Measurements from ENCODE around the gene DTD2. TPM values are rescaled to one million over a fixed set of nuclear protein-coding genes. Genes with fewer than 3 reads are reported as not detected.

The DTD2 gene
- total RNA-seq, 3 donors from 2014 or later (not counting 1 experiment from before 2014, with no cell fraction given): 6.6 to 11.9 (median 7.4) TPM

DNA sequence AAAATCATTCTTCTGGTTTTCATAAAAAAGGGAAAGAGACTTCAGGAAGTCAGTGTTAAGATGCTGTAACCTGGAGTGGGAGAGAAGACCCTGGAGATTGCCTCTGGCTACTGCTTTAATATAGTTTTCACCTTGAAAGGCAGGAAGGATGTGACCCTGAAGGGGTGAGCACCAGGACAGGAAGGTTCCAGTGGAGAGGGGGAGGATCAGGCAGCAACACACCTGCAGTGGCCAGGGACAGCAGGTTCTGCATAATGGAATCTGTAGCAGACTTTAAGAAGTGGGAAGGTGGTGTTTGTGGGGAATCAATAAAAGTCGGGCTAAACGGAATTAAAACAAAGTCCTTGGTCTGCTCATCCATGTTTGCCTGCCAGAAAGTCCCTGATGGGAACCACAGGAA, 30.6 kb downstream of the DTD2 start:
- H3K9me3 ChIP-seq (ENCODE audit: control insufficient read depth, insufficient read depth, low read length): no peaks in the 10 kb centered on the region
- H3K4me1 Mint-ChIP-seq: no peaks in the 10 kb centered on the region
- no peaks in the 10 kb centered on the region for H3K27me3 ChIP-seq (ENCODE audit: control insufficient read depth, insufficient read depth, low read length)
- DNase-seq: no peak
- H3K9me3 Mint-ChIP-seq: no peaks in the 10 kb centered on the region
- no peak overlapping the region for H3K27ac Mint-ChIP-seq
- H3K4me3 Mint-ChIP-seq: no peak overlapping the region
- H3K27me3 Mint-ChIP-seq (ENCODE audit: low read depth in 2 of 2): no peaks in the 10 kb centered on the region
- H3K36me3 ChIP-seq (ENCODE audit: control insufficient read depth, insufficient read depth, low read length): no peaks in the 10 kb centered on the region
- no peaks in the 10 kb centered on the region for H3K36me3 Mint-ChIP-seq
- ATAC-seq: no peak
- H3K4me1 ChIP-seq (ENCODE audit: control insufficient read depth, insufficient read depth, low read length): no peaks in the 10 kb centered on the region
- TF ChIP-seq, protein P1, sequence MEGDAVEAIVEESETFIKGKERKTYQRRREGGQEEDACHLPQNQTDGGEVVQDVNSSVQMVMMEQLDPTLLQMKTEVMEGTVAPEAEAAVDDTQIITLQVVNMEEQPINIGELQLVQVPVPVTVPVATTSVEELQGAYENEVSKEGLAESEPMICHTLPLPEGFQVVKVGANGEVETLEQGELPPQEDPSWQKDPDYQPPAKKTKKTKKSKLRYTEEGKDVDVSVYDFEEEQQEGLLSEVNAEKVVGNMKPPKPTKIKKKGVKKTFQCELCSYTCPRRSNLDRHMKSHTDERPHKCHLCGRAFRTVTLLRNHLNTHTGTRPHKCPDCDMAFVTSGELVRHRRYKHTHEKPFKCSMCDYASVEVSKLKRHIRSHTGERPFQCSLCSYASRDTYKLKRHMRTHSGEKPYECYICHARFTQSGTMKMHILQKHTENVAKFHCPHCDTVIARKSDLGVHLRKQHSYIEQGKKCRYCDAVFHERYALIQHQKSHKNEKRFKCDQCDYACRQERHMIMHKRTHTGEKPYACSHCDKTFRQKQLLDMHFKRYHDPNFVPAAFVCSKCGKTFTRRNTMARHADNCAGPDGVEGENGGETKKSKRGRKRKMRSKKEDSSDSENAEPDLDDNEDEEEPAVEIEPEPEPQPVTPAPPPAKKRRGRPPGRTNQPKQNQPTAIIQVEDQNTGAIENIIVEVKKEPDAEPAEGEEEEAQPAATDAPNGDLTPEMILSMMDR (IDR thresholded peaks at IDR 0.05): no peak
- no peak overlapping the region for H3K27ac ChIP-seq (ENCODE audit: low read length)
- WGBS (ENCODE audit: insufficient coverage): 100% methylated on average over 2 of the region's 2 CpGs
- H3K4me3 ChIP-seq (ENCODE audit: low read length): no peak overlapping the region
- intact Hi-C loops (cut with micrococcal nuclease): no loop called here

DNA sequence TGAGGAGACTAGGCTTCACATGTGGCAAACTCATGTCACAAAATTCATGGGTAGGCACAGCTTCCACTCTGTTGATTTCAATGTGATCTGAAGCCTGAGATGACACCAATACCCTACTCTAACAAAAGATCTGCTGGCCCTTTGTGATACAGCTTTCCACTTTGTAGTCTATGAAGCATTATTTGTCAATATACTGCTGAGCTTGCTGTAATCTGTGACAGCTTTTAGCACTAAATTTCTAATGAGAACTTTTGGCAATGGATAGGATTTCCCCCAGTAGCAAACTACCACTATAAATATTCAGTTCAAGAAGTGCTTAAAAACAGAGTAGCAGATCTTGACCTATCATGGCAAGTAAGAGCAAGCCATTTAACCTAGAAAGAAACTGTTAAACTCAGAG, 31.4 kb downstream of the DTD2 start:
- Mint-ChIP-seq H3K4me3 (no peak overlapping the region), H3K27me3 (ENCODE audit: low read depth in 2 of 2) (no peaks in the 10 kb centered on the region), H3K36me3 (no peaks in the 10 kb centered on the region), H3K9me3 (no peaks in the 10 kb centered on the region), H3K27ac (no peak overlapping the region), H3K4me1 (peaks cover 5 to 6% of the 10 kb centered on the region in 2 donors)
- H3K4me1 ChIP-seq (ENCODE audit: control insufficient read depth, insufficient read depth, low read length): peaks cover under 1% of the 10 kb centered on the region
- H3K4me3 ChIP-seq (ENCODE audit: low read length): no peak overlapping the region
- TF ChIP-seq, protein P1 (IDR thresholded peaks at IDR 0.05): no peak
- intact Hi-C loops (cut with micrococcal nuclease): no loop called here
- H3K36me3 ChIP-seq (ENCODE audit: control insufficient read depth, insufficient read depth, low read length): no peaks in the 10 kb centered on the region
- no peak for ATAC-seq
- no peaks in the 10 kb centered on the region for H3K27me3 ChIP-seq (ENCODE audit: control insufficient read depth, insufficient read depth, low read length)
- H3K9me3 ChIP-seq (ENCODE audit: control insufficient read depth, insufficient read depth, low read length): no peaks in the 10 kb centered on the region
- DNase-seq: no peak
- no peak overlapping the region for H3K27ac ChIP-seq (ENCODE audit: low read length)

DNA sequence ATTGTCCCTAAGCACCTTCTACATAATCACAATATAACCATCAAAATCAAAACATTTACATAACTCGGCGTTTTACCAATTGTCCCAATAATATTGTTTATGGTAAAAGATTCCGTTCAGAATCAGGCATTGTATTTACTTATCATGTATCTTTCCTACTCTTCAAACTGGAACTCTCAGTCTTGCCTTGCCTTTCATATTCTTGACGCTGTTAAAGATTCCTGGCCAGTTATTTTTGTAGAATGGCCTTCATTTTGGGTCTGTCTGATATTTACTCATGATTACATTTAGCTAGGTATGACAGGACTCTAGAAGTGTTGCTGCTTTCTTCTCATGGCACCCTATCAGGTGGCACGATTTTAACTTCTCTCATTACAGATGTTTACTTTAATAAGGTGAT, 36.1 kb downstream of the DTD2 start:
- no peaks in the 10 kb centered on the region for H3K9me3 Mint-ChIP-seq
- DNase-seq (no peak), ATAC-seq (no peak)
- TF ChIP-seq, protein P1 (IDR thresholded peaks at IDR 0.05): no peak
- H3K27ac ChIP-seq (ENCODE audit: low read length): peak overlapping the region; percentile 53
- H3K4me1 ChIP-seq (ENCODE audit: control insufficient read depth, insufficient read depth, low read length): peaks cover 6% of the 10 kb centered on the region
- no peaks in the 10 kb centered on the region for H3K27me3 ChIP-seq (ENCODE audit: control insufficient read depth, insufficient read depth, low read length)
- no peaks in the 10 kb centered on the region for H3K36me3 ChIP-seq (ENCODE audit: control insufficient read depth, insufficient read depth, low read length)
- no peak overlapping the region for H3K4me3 ChIP-seq (ENCODE audit: low read length)
- H3K27me3 Mint-ChIP-seq (ENCODE audit: low read depth in 2 of 2): no peaks in the 10 kb centered on the region
- H3K36me3 Mint-ChIP-seq: no peaks in the 10 kb centered on the region
- intact Hi-C loops (cut with micrococcal nuclease): loop anchor here (2.0 kb wide), 1 partner anchor 50 kb away; no protein-coding TSS in a partner anchor
- peaks cover 22 to 23% of the 10 kb centered on the region in 2 donors for H3K4me1 Mint-ChIP-seq
- peak overlapping the region; percentile 100 for H3K4me3 Mint-ChIP-seq
- H3K27ac Mint-ChIP-seq: peak overlapping the region; percentile 90 to 96
- 100% methylated on average over 2 of the region's 5 CpGs for WGBS (ENCODE audit: insufficient coverage)
- no peaks in the 10 kb centered on the region for H3K9me3 ChIP-seq (ENCODE audit: control insufficient read depth, insufficient read depth, low read length)

Measured in natural killer cell (primary cell).